DMS53 (cell line): ENCODE data around the gene DACT2.

Experiments
- DNase-seq: peaks from one replicate; lab custom pipeline; 2025; lab: John Stamatoyannopoulos, UW

Gene DACT2

GRCh38 chr6:168263351-168263905, 56.1 kb downstream of the DACT2 start:
- DNase-seq = peak; percentile 38

- peak; percentile 42 for DNase-seq
Observed at GRCh38 chr6:168261234-168261633, 58.3 kb downstream of the DACT2 start.

- DNase-seq = no peak
Observed at GRCh38 chr6:168260420-168260987, 59.1 kb downstream of the DACT2 start.

- DNase-seq = no peak
Observed at GRCh38 chr6:168258795-168259194, 60.8 kb downstream of the DACT2 start.

- DNase-seq = no peak
Observed at GRCh38 chr6:168256940-168257339, 62.6 kb downstream of the DACT2 start.
